Left ventricle myocardium inferior (tissue), 1 donor: ENCODE results near the gene TSPAN9. TPM values are rescaled to one million over a fixed set of nuclear protein-coding genes. Genes with fewer than 3 reads are reported as not detected.

Experiments used
- DNase-seq: peaks from one replicate; pipeline ENCODE4 v3.0.0-alpha.2; 2020
- H3K27ac ChIP-seq: fragments of 200-600 bp; replicated peaks from 2 replicates; pipeline ENCODE4 v1.8.0; 2021
- H3K27me3 ChIP-seq: fragments of 200-600 bp; 2 replicates; pipeline ENCODE4 v1.8.0; 2021; ENCODE audit warnings: low read depth
- H3K36me3 ChIP-seq: fragments of 200-600 bp; 2 replicates; pipeline ENCODE4 v1.8.0; 2021
- H3K4me1 ChIP-seq: fragments of 200-600 bp; 2 replicates; pipeline ENCODE4 v1.8.0; 2021
- H3K4me3 ChIP-seq: fragments of 200-600 bp; 2 replicates; pipeline ENCODE4 v1.8.0; 2021; ENCODE audit warnings: mild to moderate bottlenecking, moderate library complexity
- H3K9me3 ChIP-seq: fragments of 200-600 bp; replicated peaks from 2 replicates; pipeline ENCODE4 v1.8.0; 2021
- CTCF ChIP-seq: fragments of 200-600 bp; IDR thresholded peaks from 2 replicates; pipeline ENCODE4 v1.8.0; 2021; ENCODE audit warnings: antibody characterized with exemption, mild to moderate bottlenecking, borderline replicate concordance
- intact Hi-C: fragments of 100-400 bp; cut with micrococcal nuclease; formaldehyde crosslinking; loops from one replicate; pipeline ENCODE4 v1.11.0; 2022
- total RNA-seq: library from RNA; stranded (reverse); fragmentation: NEBNext Ultra II Directional; extraction: Animal tissue kit (Norgen Biotek cat#: 25700); gene quantifications from one replicate; pipeline ENCODE4 v1.2.1, GENCODE V29; 2021
- donor health status: DM: no; HTN: yes; CAD: no; lungs with severe emphysema.

The TSPAN9 gene
- total RNA-seq, 1 donor from 2014 or later: 305 TPM

DNA sequence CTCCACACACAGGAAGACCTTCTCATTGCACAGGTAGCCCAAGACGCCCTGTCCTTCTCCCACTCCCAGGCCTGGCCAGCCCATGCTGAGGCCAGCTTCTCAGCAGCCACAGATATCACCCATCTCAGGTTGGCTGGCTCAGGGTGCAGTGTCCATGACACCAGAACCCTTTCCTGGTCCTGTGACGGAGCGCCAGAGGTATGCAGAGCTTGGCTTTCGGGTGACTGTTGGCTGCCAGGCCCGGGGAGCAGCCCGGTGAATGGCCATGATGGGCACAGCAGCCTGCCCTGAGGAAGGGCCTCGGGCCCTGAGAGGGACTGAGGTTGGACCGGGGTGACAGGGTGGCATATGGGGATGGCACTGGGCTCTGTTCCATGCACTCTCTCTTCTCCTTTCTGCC lies 173.4 kb downstream of the TSPAN9 start:
- H3K4me3 ChIP-seq: peak overlapping the region; percentile 34
- no peaks in the 10 kb centered on the region for H3K27me3 ChIP-seq
- H3K4me1 ChIP-seq: peaks cover 98% of the 10 kb centered on the region
- intact Hi-C loops: no loop called here
- no peaks in the 10 kb centered on the region for H3K36me3 ChIP-seq
- H3K27ac ChIP-seq: peak overlapping the region; percentile 96
- TF ChIP-seq CTCF: no peak
- peak; percentile 80 for DNase-seq
- H3K9me3 ChIP-seq: no peaks in the 10 kb centered on the region

DNA sequence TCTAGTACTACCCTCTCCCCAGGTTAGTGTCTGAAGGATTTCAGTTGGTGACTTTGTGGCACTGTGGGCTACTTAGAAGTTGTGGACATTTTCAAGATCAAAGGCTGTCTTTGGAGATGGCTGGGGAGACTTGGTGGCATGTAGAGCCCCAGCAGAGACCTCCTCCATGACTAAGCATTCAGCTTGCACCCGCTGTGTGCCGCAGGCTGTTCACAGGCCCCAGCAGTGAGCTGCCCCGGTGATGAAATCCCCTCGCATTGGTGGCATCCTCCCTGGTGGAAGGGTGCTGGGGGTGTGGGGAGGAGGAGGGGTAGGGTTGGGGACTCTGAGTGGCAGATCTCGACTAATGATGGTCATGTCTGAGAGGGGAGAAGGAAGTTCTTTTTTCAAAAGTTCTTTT lies 173.9 kb downstream of the TSPAN9 start:
- Histone ChIP-seq H3K4me1 (peaks cover 98% of the 10 kb centered on the region), H3K36me3 (no peaks in the 10 kb centered on the region), H3K9me3 (no peaks in the 10 kb centered on the region), H3K4me3 (peak overlapping the region; percentile 34), H3K27me3 (no peaks in the 10 kb centered on the region), H3K27ac (peak overlapping the region; percentile 96)
- intact Hi-C loops: no loop called here
- no peak for TF ChIP-seq CTCF
- DNase-seq: no peak

DNA sequence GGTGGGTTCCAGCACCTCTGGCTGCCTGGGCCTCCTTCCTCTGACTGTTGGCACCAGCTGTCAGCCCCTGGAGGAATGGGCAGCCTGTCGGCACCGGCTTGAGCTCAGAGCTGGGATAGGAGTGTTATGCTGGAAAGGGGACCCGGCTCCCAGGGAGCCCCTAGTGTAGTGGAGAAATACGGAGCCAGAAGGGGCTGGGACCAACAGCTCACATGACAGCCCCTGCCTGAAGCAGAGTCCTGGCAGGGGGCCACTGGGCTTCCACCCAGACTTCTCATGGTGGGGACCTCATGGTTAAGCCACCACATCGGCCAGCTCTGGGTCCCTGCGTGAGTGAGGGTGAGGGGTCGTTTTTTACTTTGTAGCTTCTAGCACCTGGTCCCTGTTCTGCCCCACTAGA lies 174.5 kb downstream of the TSPAN9 start:
- peak overlapping the region; percentile 96 for H3K27ac ChIP-seq
- H3K4me1 ChIP-seq: peaks cover 98% of the 10 kb centered on the region
- no peaks in the 10 kb centered on the region for H3K27me3 ChIP-seq
- intact Hi-C loops: no loop called here
- H3K9me3 ChIP-seq: no peaks in the 10 kb centered on the region
- H3K4me3 ChIP-seq: peak overlapping the region; percentile 34
- no peak for TF ChIP-seq CTCF
- DNase-seq: peak; percentile 71
- no peaks in the 10 kb centered on the region for H3K36me3 ChIP-seq

DNA sequence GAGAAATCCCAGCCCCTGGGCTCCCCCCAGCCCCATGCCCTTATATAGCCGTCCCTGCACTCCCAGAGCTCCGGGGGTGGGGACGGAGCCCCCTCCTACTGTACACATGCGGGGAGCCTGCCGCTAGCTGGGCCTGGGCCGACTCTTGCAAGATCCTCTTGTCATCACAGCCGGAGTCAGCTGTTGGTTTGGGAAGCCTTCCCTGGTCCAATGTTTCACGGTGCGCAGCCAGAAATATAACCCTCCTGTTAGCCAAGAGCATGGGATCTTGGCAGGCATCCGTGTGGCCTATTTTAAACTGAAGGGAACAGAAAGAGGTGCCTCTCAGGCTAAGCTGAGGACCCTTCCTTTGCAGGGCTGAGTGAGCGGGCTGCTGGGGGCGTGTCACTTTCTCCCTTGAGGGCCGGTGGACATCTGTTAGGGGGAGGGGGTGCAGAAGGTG lies 175.3 kb downstream of the TSPAN9 start:
- Histone ChIP-seq H3K36me3 (no peaks in the 10 kb centered on the region), H3K27ac (peak overlapping the region; percentile 96), H3K27me3 (no peaks in the 10 kb centered on the region), H3K9me3 (no peaks in the 10 kb centered on the region), H3K4me3 (peak overlapping the region; percentile 34), H3K4me1 (peaks cover 98% of the 10 kb centered on the region)
- intact Hi-C loops: no loop called here
- peak; percentile 91 for DNase-seq
- TF ChIP-seq CTCF: no peak

DNA sequence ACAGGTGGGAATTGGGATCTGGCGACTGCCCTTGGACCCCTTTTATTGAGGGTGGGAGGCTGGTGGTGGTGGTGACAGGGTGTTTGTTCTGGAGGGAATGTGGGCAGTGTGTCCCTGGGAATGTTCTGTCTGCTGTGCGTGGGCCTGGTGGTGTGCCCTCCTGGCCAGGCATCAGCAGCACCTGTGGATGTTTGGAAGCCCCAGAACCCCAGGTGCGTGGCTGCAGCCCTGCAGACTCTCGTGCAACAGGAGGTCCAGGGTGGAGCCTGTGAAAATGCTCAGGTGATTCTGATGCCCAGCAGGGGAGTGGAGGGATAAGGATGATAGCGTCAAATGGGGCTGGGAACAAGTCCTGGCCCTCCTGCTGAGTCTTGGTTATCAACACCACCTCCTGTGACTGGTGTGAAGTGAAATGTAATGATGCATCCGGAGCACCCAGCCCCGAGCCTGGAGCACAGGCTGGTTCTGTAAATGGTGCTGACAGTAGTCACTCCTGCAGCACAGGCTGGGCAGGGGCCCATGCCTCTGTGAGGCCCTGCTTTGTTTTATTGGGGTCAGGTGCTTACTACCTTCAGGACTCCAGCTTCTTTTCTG lies 176.6 kb downstream of the TSPAN9 start:
- DNase-seq: peak; percentile 56
- no peaks in the 10 kb centered on the region for H3K36me3 ChIP-seq
- H3K4me1 ChIP-seq: peaks cover 98% of the 10 kb centered on the region
- no peaks in the 10 kb centered on the region for H3K9me3 ChIP-seq
- no peaks in the 10 kb centered on the region for H3K27me3 ChIP-seq
- H3K4me3 ChIP-seq: no peak overlapping the region
- H3K27ac ChIP-seq: peak overlapping the region; percentile 96
- intact Hi-C loops: no loop called here
- no peak for TF ChIP-seq CTCF
